ENCODE measurements around the gene ALOXE3.

- TF ChIP-seq CTCF (IDR thresholded peaks at IDR 0.05) (no peak), POLR2A (IDR thresholded peaks at IDR 0.05) (no peak)
Observed at GRCh38 chr17:8069587-8069860, 48.8 kb downstream of the ALOXE3 start.
